T1000 (cell line): ENCODE results near the gene RBM5.
"Not testable (repeated sequence)": the region's sequence is repeated elsewhere in the genome, so short reads cannot be mapped to it uniquely, and the experiment has no call there.

Experiments used
- DNase-seq: peaks from one replicate; lab custom pipeline; 2025; ENCODE audit warnings: mixed read lengths; lab: John Stamatoyannopoulos, UW

RBM5 gene

DNA sequence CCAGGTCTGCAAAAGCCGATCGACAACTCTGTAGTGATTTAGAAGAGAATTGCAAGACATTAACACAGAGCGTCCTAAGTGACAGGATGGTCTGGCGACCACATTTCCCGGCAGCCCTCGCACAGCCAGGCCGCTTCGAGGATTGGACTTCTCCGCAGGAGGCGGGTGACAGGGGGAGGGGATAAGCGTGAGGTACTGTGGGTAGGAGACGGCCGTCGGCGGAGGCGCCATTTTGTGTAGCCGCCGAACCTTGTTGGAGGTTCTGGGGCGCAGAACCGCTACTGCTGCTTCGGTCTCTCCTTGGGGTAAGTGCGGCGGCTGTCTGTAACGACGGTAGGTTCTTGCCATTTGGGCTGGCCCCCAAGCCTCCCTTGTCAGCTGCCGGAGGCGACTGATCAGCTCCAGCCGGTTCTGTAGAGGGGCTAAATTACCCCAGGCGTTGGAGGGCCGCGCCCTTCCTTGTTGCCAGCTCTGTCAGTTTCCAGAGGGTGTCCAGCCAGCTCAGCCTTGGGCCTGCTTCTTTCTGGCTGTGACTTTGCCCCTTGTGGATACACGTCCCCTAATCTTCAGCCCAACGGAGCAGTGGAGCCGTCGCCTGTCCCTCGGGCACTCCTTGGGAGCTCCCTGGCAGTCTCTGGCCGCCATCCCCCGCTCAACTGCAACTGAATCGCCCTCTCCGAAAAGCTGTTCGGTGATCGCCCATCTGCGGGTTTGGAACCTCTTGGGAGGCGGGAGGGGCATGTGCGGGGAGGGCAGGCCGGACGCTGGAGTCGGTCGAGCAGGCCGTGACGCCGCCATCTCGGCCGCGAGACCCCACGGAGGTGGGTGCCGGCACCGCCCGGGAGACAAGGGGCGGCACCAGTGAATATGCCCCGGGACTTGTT is at the start of gene RBM5:
Gene RBM5 (plus strand): TSS at position 195 of the 884 bp plus-strand sequence. CDS start 1,516 bp downstream, outside the sequence.
- DNase-seq = peak; percentile 88

DNA sequence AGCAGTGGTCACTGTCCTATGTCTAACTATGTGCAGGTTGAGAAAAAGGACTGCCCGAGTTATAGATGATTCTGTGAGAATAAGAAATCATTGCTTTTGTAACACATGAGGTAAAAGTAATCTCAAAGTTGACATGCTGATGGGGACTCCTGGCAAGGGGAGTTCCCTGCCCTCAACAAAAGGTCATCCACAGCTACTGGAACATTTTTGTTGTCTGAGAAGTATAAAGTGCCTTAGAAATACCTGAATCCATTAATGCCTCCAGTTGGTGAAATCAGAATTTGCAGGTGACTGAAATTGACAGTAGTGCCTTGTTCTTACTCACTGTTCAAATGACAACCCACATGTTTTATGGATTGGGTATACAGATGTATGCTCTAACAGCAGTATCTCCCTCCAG is 43.7 kb upstream of the RBM5 start:
- DNase-seq = no peak

DNA sequence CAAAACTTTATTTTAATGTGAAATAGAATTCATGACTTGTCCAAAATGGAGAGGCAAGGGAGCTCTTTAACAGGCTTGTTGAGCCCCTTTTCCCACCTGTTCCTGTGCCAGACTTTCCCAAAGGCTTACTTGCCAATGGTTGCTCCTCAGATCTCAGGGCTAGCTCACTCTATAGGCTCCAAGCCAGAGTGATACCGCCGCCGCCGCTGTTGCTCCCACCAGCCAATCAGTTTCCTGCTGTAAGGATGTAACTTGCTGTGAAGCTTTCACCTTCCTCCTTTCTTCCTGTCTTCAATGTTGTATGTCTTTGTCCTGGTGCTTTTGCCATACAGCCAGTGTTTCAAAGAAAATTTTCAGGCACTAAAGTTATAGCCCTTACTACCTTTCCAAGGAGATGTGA is 41.3 kb upstream of the RBM5 start:
- no peak for DNase-seq

DNA sequence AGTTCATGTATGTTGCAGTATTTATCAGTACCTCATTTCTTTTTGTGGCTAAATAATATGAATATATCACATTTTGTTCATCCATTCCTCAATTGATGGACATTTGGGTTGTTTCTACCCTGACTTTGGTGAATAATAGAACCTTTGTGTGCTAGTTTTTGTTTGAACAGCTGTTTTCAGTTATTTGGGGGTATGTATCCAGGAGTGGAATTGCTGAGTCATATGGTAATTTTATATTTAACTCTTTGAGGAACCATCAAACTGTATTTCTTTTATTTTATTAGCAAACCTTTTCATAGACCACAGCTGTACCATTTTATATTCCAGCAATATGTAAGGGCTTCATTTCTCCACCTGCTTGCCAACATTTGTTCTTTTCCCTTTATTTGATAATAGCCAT is 38.4 kb upstream of the RBM5 start:
- DNase-seq = no peak

DNA sequence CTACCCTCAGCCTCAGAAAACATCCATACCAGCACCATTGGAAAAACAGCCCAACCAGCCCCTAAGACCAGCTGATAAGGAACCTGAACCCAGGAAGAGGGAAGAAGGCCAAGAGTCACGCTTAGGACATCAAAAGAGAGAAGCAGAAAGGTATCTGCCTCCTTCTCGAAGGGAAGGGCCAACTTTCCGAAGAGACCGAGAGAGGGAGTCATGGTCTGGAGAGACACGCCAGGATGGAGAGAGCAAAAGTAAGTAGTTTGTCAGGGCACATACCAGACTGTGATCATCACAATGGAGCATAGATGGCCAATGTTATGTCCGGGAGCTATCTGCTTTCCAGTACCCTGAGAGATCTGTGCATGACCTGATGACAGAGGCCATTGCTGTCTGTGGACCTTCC is 31.0 kb upstream of the RBM5 start:
- no peak for DNase-seq

DNA sequence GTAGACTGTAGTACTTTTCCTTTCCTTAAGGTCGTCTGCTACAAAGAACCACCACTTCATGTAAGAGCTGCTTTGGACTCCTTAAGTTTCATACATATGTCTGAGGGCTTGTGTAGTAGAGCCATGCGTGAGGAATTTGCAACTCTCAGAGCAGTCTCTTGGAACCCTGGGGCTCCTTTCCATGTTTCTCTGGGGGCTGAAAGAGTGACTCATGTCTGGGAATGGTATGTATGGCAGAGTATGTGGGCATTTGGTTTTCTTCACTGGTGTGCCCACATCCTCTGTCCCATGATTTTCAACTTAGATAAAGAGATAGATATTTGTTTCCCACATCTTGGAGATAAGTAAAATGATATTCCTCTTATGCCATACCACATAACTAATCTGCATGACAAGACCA is 20.6 kb upstream of the RBM5 start:
- no peak for DNase-seq

DNA sequence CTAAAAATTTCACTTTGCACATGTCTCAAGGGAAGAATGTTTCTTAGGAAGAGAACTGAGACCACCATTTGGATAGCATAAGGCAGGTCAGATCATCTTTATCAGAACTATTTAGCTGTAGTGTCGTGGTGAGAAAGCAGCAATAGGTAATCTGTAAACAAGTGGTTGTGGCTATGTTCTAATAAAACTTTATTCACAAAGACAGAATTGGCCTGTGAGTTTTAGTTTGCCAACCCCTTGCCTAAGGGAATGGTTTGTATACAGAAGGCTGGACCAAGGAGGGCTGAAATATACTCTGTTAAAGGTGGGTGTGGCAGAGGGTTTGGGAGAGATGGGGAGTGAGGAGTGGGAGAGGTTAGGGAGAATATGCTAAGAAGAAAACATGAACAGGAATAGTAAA is 10.6 kb upstream of the RBM5 start:
- DNase-seq = no peak

DNA sequence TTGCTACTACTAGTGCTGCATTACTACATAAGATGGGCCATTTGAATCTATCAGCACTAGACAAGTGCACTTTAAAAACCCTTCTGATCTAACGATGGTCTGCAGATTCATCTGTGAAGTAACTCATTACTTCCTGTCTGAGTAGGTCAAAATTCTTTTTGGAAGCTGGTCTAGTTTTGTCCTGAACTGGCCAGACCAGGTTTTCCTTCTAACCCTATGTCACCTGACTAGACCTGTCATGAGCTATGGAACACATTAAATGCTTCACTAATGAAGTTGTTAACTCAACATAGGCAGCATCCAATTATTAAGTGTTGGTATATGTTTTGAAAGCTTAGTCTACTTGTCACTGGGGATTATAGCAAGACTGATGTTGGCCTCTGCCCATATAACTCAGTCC is 10.1 kb upstream of the RBM5 start:
- no peak for DNase-seq

DNA sequence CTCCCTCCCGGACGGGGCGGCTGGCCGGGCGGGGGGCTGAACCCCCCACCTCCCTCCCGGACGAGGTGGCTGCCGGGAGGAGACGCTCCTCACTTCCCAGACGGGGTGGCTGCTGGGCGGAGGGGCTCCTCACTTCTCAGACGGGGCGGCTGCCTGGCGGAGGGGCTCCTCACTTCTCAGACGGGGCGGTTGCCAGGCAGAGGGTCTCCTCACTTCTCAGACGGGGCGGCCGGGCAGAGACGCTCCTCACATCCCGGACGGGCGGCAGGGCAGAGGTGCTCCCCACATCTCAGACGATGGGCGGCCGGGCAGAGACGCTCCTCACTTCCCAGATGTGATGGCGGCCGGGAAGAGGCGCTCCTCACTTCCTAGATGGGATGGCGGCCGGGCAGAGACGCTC is 3.8 kb upstream of the RBM5 start:
- not testable (repeated sequence) for DNase-seq

DNA sequence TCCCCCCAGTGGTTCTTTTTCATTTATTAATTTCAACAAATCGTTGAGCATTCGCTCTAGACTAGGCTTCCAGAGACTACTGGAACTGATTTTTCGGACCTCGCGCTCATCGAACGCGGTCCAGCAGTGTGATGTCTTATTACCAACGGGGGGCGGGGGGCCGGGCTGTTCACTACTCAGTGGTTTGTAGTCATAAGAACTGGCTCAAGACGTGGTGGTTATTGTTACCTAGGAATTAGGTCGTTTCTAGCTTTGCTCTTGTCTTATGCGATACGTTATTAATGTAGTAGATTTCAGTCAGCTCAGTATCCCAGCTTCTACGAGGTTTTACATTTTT is 858 bp downstream of the RBM5 start:
- DNase-seq = no peak

DNA sequence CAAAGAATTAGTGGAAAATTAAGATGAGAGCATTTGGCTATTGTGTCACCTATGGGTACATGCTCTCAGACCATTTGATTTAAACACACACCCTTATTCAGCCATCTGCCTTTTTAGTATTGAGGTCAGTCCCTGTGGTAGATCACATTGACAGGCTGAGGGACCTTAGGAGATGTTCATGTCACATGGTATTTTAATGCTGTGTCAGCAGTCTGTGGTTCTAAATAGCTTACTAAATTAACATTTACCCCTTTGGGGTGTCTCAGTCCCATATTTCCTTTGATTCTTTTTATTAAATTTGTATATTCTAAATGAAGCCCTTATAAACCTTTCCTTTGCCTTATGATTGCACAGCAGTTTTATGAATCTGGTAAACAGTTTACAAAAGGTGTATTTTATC is 2.3 kb downstream of the RBM5 start:
- DNase-seq = no peak

DNA sequence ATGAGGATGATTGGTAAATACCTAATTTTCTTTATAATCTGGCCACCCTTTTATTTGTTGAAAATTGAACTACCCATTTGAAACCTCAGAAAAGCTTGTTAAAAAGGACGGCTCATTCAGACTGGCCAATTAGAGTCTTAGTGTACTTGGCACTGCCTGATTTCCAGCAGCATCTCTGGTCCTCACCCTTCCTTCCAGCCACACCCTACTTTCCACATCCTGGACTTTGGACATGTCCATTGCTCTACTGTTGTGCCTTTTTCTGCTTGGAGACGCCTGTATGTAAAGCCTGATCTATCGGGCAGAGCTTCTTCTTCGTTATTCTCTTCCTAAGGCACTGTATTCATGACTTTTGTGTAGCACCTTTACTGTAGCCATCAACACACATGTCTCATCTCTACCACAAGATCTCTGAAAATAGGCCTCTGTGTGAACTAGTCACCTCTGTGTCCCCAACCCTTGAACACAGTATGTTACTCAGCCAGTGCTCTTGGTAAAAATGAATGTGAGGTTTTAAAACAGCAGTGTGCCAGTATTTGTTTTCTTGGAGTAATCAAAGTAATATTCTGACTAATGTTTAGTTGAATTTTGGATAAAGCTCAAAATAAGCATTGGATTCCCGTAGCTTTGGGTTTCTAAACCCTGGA is 6.8 kb downstream of the RBM5 start:
- DNase-seq = no peak

DNA sequence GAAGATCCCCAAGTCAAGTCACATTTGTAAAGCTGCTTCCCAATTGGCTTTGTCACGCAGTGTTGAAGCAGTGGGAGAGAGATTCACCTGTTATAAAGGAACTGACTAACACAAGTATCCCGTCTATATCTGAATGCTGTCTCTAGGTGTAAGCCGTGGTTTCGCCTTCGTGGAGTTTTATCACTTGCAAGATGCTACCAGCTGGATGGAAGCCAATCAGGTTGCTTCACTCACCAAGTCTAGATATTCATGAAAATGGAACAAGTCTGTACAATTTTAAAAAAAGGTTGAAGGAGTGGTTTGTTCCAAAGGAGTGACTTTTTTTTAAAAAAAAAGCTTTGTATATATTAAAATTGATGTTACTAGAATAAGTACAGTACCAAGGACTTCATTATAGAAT is 11.7 kb downstream of the RBM5 start:
- DNase-seq = no peak

DNA sequence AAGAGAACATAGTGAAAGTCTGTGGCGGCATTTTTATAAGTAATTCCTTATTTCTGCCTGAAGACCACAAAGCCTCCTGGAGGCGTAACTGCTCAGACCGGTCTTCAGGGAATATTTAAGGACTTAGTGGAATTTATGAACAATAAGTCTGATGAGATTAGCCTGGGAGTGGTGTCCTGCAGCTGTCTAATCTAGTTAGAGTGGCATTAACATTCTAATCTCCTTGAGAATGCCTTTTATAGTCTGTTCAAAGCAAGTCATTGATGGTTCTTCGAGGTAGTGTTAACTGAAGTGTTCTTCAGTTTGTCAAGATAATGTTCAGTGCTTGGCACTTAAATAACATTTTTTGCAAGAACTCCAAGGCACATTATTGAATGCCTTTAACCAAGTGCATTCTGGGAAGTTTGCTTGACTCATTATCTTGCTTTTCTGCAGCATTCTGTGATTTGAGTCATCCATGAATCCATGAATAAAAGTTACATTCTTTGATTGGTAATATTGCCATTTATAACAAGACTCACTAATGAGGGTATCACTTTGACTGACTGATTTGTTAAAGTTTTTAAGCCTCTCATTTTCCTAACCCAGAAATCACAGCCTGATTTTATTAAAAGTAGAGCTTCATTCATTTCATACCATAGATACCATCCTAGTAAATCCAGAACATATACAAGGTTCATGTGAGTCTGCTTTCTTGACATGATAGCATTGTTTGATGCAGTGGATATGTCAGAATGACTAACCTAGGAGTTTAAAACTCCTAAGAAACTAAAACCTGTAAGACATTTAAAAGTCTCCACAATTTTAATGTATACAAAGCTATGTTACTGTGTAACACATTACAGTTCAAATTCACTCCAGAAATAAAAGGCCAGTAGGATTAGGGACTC is 12.5 kb downstream of the RBM5 start:
- DNase-seq = no peak

DNA sequence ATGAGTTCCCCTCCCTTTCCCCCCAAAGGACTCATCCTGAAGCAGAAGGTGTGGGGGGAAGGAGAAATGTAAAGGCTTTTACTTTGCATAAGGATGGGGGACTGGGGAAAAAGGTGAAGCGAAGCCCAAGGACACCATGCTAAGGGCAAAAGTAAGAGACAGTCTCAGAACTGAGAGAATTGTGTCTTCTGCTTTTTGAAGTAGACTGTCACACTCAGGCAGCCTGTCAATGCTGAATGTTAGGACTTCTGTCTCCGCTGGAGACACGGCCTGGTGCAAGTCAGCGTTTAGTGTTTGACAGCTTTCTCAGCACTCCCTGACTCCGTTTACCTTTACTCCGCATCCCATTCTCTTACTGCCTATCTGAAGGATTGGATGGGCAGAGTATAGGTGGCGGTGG is 13.8 kb downstream of the RBM5 start:
- DNase-seq = no peak

DNA sequence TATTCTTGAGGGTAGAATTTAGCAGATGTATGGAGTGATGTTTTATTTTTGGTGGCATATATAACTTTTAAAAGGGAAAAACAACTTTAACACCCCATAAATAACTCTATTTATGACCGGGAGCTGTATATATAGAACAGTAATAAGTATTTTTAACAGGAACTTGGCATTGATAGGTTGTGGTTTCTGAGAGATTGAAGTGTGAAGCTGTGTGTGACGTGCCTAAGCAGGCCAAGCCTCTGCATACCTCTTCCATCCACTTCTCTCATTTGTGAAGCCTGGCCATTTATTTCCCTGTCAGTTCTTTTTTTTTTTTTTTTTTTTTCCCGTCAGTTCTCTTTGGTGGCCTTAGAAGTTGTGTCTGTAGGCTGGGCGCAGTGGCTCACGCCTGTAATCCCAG is 23.0 kb downstream of the RBM5 start:
- DNase-seq = no peak

DNA sequence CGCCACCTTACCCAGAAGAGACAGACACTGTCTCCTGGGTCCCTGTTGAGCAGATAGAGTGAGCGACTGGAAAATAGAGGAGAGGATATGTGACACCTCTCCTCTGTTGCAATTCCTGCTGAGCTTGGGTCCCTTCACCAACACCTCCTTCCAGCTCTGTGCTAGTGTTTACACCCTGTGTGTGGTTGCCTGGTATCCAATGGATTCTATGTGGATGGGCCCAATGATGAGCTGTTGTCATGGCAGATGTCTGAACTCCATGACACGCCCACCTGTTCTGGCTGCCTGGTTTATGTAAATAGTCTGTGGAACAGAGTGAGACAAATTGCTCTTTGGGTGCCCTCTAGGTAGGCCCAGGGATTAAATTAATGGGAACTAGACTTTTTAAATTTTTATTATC is 23.7 kb downstream of the RBM5 start:
- no peak for DNase-seq

DNA sequence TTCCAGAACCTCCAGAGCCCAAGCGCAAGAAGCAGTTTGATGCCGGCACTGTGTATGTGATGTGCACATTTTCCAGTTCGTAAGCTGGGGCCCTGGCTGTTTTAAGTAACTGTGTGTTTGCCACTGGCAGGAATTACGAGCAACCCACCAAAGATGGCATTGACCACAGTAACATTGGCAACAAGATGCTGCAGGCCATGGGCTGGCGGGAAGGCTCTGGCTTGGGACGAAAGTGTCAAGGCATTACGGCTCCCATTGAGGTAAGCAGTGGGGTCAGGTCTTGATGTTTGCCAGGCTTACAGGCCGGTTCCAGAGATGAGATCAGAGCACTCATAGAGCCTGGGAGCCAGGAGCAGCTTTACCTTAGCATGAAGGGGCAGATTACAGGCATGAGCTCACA is 28.4 kb downstream of the RBM5 start:
- DNase-seq = no peak

DNA sequence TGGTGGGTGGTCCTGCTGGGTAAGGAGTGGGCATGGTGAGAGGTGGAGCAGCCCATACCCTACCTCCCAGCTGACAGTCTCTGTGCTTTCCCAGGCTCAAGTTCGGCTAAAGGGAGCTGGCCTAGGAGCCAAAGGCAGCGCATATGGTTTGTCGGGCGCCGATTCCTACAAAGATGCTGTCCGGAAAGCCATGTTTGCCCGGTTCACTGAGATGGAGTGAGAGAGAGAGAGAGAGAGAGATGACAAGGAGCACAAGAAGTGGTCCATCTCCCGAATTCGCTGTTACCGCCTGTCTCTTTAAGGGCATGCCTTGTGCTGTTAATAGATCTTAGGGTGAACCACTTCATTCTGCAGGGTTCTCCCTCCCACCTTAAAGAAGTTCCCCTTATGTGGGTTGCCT is 29.5 kb downstream of the RBM5 start:
- DNase-seq = no peak

DNA sequence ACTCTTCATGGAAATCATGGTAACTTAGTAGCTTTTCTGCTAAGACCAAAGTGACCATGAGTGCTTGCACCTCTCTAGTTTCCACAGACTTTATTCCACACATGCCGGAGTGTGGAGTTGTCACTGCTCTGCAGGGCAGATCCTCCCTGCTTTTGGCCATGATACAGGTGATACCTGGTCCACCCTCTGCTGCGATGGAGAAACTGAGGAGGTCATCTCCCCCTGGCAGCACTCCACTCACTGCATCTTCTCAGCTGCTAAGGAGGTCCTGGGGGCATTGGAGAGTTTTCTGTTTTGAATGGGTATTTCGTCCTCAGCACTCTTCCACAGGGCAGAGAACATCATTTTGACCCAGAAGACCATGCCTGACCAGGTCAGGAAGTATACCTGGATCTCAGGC is 31.1 kb downstream of the RBM5 start:
- no peak for DNase-seq

DNA sequence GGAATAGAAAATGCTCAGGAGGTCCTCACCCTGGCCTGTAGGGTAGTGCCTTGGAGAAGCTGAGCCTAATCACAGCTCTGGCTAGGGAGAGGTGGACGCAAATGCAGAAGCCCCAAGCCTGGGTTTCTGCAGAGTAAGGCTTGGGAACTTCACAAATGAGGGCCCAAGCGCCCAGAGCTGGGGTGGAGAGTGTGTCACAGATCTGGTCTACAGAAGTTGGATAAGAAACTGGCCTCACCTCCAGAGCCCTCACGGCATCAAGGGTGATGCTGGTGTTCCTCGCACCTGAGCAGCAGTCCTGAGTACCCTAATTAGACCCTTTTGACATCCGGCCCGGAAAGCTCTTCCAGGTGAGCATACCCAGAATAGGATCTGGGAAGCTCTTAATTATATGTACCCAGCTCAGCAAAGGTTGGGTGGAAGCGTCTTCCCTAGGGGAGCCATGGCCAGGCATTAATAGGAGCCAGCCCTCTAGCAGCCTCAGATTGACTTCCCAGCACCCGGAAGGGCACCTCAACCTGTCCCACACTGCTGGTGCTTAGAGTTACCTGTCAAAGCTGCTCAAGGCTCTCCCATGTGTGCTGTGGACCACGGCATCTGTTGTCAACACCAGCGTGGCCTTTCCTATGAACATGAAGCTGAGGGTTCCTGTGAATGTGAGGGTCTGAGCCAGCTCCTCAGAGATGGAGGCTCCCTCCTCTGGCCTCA is 31.8 kb downstream of the RBM5 start:
- DNase-seq = no peak
